LoVo (cell line): ENCODE data around the gene LPP.

Source experiments
- DNase-seq: peaks from one replicate; pipeline ENCODE4 v3.0.0-alpha.2; 2016; ENCODE audit warnings: low spot score

The LPP gene

DNA sequence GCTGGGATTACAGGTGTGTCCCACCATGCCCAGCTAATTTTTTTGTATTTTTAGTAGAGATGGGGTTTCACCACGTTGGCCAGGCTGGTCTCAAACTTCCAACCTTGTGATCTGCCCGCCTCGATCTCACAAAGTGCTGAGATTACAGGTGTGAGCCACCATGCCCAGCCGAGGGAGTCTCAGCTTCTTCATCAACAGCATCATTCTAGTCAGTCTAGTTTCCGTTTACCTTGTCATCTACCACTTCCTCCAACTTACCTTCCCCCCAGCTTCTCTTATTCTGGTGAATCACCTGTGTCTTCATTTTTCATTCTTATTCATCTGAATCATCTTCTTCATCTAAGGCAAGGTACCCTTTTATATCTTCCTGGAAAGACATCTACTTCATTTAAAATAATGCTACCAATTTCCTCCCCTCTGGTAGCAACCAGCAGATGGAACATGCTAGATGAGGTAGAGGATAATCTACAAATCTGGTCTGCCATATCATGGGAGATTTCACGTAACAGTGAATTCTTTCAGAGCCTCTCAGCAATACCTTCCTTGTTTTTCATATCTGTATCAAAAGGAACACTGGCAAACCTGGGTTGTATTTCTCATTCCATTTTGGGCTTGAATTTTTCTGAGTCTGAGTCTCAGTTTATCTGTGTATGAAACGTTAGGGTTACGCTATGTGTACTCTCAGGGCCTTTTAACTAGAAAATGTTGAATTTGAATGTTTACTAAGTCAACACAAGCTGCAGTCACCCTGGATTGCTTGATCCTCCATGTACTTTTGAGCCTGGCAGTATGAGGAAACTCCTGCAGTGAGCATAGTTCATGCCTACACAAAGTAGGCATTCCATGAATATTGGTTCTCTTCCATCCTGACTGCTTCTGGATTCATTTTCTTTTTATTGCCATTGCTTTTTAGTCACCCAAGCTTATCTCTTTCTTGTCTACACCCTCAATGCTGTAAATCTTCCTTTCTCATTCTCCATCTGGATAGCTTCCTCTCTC lies 16.8 kb downstream of the LPP start:
- no peak for DNase-seq

DNA sequence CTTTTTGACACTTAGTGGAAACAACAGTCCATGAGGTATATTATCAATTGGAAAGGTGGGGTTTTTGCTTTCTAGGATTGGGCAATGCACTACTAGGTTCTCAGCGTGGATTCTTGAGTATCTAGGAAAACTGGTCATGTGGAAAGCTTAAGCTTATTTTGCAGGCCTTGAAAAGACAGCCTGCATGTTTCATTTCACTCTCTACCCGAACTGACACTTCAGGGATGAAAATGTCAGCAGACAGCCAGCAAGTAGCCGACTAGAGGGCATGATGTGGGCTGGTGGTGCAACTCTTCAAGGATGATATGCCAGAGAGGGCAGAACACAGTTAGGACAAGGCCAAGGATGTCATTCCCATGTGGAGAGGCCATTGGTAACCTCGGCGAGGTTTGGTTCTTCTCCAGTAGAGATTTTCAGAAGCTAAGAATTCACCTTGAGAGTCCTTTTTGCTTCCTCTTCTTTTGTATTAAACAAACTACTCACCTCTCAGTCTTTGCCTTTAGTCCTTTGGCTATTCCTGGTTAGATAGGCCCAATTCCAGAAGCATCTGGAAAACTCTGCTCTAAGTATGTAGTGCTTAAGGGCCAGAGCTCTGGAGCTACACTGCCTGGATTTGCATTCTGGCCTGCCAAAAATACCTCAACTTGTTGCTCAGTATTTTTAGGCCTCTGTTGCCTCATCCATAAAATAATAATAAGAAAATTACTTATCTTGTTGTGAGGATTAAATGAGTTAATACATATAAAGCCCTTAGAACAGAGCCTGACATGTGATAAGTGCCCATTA lies 17.9 kb downstream of the LPP start:
- no peak for DNase-seq

DNA sequence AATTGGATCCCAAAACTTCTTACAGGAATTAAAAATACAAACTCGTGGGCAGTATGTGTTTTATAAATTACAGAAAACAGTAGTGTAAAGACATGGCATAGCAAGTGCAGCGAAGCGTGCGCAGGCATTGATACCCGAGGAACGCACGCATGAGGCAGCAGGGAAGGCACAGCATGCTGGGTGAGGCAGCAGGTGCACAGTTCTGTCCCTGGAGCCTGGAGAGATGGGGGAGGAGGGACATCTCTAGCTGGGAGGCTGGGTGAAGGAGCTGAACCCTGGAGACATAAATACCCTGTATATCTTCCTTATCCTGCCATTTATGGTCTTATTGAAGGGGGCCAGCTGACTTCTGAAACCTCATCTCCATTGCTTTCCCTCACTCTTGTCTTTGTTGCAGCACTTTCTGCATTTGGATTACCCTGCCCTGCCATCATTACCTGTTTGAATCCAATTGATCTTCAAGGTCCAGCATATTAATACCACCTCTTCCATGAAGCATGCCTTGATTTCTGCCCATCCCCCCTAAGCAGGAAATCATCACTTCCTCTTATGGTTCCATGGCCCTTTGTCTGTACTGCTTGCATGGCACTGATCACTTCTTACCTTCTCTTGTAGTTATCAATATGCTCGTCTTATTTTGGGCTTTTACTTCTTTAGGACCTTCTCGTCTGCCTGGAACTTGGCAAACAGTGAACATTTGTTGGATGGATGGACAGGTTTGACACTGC lies 20.5 kb downstream of the LPP start:
- DNase-seq, result no peak

DNA sequence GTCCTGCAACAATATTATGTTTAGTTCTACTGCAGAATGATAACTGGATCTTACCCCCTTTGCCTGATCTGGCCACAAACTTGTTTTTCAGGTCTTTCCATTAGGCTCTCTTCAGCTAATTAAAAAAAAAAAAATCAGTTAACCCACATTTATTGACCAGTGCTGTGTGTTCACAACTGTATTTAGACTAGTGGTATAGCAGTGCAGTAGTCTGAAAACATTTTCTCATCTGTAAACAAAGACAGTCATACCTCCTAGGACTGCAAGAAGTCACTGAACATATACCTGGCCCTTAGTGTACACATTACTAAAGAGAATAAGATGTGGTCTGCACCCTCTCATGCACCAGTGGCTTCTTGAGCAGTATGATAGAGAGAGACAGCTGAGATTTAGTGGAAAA lies 22.5 kb downstream of the LPP start:
- DNase-seq, result no peak

DNA sequence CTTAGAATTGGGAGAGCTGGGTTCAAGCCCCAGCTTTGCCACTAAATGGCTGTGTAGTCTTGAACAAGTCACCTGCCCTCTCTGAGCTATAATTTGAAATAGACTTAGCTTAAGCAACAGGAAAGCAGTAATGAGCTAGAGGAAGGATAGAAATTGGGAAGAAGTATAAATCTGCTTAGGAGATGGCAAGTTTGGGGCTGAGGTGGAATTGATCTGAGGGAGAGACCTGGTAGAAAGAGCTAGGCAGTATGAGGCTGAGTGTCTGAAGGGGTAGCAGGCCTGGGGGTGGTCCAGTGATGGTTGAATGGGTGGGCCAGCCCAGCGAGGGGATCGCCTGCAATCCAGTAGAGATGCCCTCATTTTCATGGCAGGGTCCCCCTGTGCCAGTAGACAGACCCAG lies 22.9 kb downstream of the LPP start:
- DNase-seq, result no peak

DNA sequence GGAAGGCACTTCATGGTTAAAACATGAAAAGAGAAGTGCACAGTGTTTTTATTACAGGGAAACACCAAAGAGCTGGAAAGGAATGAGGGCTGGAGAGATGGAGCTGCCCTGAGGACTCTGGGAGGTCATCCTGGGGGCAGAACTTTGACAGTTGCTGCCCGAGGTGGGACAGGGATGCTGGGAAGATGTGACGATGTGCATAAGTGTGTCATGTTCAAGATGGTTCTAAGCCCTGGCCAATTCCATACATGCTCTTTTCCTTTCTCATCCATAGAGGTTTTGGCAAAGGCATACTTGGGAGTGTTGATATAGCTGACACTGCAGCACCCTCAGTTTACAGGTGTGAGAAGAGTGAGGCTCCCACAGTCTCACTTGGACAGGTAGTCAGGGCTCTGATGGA lies 23.8 kb downstream of the LPP start:
- DNase-seq, result no peak

DNA sequence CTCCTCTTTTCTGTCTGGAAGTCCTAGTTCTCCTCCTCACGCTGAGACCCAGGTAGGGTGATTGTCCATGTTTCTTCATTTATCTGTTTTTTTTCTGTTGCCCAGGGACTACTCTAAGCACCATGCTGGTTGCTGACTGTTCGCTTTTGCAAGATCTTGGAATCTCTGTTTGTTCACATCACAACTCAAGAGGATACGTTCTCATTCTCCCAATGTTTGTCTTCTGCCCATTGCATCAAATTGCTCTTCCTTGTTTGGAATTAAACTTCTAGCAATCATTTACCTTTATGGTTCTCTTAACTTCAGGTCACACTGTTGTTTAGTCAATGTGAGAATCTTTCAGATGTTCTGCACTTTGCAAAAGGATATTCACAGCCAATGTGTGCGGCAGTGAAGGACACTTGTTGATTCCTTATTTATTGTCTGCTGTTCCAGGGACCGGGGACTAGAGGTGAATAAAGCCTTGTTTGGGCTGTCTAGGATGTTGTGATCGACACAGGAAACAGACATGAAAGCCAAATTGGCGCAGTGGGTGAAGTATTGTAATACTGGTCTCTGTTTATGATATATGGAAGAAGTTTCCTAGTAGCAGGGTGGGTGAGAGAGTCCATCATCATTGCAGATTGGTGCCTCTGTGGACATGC lies 24.5 kb downstream of the LPP start:
- DNase-seq, result no peak

DNA sequence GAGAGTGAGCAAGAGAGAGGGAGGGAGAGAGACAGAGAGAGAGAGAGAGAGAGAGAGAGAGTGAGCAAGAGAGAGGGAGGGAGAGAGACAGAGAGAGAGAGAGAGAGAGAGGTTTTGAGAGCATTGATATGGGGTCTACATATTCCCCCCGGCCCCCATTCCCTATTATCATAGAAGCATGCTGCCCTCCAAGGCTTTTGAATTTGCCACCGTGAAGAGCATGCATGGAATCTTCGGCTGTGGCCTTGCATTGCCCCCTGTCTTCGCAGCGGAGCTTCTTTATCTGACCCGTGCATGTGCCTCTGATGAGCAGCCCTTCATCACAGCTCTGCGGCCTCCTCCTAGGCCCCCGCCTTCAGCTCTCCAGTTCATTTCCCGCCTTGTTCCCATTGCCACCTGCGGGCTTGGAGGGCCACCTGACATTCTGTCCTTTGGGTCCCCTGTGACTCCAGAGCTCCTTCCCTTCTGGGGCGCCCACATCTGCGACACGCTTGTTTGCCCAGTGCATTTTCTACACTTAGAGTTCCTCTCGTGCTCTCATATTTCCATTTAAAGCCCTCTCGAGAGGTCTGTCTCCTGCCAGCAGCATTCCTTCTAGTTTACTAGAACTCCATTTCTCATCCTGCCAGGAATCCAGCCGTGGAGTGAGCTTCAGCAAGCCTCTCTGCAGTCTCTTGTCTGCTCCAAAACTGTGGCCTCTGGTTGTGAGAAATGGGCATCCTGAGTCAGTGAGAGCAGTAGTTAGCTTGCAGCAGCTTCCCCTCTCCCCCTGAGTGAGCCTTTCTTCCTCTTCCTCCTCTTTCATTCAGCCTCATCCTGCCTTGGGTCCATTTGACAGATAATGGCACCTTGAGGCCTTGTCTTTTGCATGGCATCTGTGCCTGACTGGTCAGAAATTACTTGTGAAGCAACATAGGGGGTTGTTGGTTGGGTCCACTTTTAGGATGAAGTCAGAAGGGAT lies 25.3 kb downstream of the LPP start:
- no peak for DNase-seq

DNA sequence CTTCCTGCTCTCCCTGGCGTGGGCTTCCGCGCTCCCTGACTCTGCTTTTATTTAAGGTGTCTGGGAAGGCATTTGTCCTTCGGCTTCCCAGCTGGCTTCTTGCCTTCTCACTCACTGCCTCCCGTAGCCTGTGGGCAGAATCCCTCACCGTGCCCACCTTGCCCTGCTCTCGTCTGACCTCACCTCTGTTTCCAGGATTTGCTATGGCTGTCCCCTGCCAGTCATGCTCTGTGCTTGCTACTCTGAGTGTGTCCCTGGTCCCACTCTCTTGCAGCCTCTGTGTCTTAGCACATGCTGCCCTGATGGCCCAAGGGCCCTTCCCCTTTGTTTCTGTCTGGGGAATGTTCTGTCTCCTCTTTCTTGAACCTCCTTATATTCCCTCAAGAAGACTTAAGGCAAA lies 26.2 kb downstream of the LPP start:
- DNase-seq, result no peak

DNA sequence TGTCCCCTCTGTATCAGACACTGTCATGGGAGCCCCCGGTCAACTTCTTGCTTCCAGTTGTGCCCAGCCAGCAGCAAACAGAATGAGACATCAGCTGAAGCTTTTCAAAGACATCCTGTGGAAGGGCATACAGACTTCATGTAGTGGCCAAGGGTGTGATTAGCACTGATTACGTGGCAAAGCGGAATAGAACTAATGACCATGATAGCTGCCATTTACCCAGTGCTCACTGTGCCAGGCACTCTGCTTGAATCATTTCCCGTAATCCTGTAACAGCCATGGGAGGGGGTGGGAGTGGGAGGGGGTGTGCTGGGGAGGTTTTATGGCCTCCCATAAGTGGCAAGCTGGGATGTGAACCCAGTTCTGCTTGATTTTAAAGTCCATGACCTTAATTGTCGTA lies 29.5 kb downstream of the LPP start:
- DNase-seq, result no peak

DNA sequence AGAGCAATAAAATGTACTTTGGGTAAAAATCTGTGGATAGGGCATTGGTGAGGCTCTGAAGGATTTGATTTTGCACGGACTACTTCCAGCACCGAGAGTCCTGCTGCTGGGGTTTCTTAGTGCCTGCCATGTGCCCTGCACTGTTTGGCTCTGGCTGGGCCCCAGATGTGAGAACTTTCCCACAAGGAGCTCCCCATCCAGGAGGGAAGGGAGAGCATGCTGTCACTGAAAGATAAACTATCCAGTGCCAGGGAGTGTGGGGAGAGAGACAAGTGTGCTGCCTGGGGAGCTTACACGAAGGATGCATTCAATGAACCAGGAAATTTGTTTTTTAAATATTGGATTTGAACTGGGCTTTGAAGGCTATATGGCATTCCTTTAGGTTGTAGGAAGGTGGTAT lies 30.2 kb downstream of the LPP start:
- no peak for DNase-seq

DNA sequence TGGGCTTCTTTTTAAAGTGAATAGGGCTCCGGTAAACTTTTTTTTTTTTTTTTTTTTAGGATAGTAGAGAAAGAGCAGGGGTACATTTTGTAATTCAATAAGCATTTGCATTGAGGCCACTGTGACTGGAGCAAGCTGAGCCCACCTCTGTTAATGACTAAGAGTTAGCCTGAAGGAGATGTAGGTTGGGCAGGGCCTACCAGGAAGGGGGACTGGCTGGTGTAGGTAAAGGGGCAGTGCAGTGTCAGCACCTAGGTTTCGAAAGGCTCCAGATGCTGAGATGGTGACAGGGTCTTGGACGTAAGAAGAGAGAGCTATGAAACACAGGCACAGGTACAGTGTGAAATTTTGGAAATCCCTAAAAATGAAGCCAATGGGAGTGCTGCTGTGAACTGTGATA lies 30.7 kb downstream of the LPP start:
- DNase-seq, result no peak

DNA sequence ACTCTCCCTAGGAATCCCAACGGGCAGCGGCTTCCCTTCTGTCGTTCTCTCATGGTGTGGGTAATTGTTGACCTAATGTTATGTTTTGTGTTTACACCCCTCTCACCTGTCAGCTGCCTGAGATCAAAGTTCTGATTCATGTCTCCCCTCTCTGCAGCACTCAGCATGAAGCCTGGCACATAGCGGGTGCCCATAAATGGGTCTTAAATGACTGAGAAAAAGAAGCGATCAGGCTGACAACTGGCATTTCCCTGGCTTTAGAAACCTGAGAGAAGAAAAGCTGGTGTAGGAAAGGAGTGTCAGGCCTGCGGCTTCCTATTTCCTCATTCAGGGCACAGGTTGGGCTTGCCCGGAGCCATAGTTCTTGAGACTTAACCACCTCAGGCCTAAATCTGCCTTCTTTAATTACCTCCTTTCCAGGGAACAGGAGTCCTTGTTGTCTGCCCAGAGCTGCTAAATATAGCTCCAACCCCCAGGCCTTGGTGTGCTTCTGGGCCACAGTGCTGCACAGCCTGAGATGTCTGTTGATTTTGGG lies 31.8 kb downstream of the LPP start:
- peak; percentile 54 for DNase-seq

DNA sequence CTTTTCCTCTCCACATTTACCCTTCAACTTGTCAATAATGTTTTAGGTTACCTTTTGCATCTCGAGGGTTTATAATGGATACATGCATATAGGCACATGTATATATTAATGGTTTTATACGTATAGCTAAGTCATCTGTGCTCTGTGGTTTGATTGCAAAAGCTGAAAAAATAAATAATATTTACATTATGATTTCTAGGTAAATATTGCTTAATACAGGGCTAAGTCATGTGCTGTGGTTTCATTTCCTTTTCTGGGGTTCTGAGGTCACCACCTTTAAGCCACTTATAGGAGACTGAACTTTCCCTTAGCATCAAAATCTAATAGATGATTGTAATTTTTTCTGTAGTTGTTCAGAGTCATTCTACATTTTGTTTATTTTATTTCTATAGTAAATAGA lies 33.1 kb downstream of the LPP start:
- DNase-seq, result peak; percentile 22

DNA sequence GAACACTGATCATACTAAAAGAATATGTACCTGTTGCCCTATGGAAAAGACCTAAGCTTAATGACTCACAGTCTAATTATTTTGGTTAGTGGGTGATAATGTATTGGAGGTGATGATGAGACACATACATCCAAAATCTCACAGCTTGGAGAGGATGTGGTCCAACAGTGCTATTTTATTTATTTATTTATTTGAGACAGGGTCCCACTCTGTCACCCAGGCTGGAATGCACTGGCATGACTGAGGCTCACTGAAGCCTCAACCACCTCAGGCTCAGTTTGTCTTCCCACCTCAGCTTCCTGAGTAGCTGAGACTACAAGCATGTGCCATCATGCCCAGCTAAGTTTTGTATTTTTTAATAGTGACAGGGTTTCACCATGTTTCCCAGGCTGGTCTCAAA lies 35.0 kb downstream of the LPP start:
- DNase-seq, result no peak

DNA sequence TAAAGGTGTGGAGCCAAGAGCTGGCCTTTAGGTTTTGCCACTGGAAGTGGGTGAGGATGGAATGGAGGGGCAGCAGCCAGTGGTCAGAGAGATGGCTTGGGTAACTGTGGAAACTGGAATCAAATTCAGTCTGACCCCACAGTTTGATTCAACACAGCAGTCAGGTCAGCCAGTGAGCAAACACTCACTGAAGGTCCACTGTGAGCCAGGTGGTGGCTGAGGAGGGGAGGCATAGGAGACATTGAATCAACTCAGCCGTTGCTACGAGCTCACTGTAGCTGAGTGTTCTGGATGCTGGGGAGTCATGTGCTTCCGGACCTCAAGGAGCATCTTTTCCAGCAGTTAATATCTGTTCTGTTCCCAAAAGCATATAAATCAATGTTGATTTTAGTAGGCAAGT lies 37.5 kb downstream of the LPP start:
- DNase-seq, result no peak

DNA sequence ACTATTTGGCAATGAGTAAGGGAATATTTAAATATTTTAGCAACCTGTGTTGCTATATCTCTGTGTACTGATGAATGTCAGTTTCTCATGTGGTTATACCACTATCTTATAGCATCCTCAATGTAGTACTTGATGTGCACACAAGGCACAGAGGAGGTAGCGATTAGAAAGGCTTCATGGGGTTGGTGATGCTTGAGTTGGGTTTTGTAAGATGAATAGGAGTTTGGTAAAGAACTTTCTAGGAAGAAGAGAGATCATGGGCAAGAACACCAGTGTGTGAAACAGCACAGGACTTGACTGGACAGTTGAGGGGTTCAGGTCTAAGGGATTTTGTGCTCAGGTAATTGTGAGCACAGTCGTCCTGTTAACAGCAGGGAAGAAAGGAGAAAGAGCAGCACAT lies 38.1 kb downstream of the LPP start:
- no peak for DNase-seq

DNA sequence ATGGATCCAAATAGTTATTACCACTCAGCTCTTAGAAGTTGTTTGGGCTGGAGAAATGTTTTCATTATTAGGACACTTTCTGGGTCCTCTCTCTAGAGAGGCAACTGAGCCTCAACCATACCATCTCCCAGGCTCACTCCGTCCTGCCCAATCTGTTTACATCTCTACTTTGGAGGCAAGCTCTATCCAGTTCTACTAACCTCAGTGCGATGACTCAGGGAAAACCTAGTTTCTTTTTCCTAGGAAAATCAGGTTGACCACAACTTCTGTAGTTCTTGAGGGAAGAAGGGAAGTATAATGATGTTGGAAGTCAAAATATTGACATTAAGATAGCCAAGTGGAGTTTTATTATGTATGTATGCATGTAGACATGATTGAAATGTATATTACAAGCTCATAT lies 40.4 kb downstream of the LPP start:
- DNase-seq, result no peak

DNA sequence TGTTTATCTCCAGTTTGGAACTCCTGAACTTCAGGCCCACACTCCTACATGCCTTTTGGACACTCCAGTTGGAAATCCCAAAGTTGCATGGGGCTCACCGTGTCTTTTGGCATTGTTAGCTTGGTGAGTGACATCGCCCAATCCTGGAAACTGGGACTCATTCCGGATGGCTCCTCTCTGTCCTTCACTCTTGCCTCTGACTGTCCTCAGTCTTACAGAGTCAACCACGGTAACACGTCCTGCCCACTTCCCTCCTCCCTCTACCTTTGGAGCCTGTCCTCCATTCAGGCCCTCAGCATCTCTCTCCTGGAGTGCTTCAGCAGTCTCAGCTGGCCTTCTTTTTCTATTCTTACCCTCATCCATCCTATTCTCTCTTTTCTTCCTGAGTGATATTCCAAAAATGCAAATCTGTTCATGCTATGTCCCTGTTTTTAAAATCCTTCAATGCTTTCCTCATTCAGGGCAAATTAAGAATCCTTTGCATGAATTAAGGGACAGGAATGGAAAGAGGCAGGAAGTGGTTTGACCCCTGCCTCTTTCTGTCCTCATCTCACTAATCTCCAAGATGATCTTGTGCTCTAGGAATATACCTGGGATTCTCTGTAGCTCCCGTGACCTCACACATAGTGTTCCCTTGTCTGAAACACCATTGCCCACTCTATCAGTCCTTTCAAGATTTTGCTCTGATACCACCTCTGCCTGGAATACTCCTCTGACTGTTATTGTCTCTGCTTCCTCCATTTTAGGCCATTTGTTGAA lies 42.5 kb downstream of the LPP start:
- no peak for DNase-seq

DNA sequence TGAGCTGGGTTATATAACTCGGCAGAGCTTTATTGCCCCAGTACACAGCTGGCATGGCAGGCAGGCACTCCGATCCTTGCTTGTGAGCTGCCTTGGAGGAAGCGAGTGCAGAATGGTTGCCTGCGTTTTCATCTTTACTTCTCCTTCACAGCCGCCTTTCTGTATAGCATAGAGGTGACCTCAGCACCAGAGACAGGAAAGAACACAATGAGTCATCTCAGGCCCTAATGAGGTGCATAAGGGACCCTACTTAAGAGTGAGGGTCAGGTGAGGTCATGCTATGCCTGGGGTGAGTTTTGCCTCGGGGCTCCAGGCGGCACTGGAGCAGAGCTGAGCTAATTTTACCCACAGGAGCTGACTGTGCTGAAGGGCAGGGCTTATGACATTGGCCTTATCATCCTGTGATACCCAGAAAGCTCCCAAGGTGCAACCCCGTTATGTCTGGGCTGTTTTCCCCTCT lies 43.5 kb downstream of the LPP start:
- no peak for DNase-seq
